GM21381 (cell line): ENCODE measurements around the gene DUSP2.
"Not testable (repeated sequence)": the region's sequence is repeated elsewhere in the genome, so short reads cannot be mapped to it uniquely, and the experiment has no call there.

Experiments
- ATAC-seq: cut with Tn5 transposase; IDR thresholded peaks from one replicate; pipeline ENCODE4 v1.9.1; 2021; ENCODE audit warnings: mild to moderate bottlenecking, moderate library complexity; ENCODE audit not compliant: unreplicated experiment

The DUSP2 gene

GRCh38 chr2:96163768-96164429 is 18.7 kb upstream of the DUSP2 start:
- ATAC-seq, result peak; percentile 57

DNA sequence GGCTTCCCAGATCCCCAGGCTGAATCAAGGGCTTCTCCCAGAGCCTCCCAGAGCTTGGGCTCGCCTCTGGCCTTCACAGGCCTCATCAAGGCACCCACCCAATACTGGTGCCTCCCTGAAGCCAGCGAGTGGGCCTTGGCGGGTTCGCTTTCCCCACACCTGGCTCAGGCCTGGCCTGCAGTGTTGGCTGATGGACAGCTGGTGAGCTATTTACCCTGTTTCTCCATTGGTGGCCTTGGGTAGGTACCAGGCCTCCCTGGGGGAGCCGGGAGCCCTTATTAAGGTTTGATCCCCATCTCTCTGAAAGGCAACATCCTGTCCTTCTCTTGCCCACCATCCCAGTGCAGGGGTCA is 18.2 kb upstream of the DUSP2 start:
- ATAC-seq, result no peak

DNA sequence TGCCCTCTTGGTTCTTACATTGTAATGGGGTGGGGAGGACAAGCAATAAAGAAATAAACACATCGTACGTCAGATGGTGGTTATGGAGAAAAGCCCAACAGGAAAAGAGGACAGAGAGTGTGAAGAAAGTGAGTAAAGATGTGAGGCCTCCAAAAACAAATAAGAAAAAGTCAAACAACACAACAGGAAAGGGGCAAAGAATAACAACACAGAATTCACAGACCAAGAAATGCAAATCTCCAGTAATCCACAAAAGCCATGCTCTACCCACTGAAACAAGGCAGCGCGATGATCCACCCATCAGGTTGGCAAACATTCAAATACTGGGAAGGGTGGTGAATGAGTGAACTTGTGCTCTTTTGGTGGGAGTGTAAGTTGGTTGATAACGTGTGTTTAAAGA is 16.7 kb upstream of the DUSP2 start:
- ATAC-seq, result no peak

GRCh38 chr2:96160366-96160765 is 15.1 kb upstream of the DUSP2 start:
- not testable (repeated sequence) for ATAC-seq

DNA sequence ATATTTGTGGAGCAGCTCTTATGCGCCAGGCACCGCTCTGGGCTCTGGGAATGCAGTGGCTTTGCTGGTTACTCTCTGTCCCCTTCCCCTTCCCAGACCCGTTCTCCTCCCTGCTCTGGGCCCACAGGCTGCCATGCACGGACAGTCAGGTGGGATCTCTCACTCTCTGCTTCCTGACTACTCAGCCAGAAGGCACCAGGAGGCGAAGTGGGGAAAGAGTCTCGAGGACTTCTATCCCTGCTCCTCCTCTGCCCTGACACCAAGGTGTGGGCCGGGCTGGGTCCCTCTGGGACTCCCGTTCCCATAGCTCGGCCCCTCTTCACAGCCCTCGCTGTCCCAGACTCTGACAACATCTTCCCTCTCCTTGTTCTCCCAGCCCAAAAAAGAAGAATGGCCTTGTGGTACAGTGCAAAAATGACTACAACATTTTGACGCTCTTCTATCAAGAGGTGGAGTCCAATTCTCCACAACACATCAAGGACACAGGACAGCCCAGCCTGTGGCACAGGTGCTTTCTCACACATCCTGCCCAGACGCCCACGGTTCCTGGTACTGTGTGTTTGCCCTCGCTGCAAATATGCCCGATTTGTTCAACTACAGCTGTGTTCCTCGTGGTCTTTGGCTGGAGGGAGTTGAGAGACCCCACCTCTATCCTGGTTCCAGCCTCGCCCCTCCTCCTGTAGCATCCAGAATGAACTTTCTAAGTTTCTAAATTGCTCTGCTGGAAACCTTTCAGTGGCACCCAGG is 14.0 kb upstream of the DUSP2 start:
- no peak for ATAC-seq

DNA sequence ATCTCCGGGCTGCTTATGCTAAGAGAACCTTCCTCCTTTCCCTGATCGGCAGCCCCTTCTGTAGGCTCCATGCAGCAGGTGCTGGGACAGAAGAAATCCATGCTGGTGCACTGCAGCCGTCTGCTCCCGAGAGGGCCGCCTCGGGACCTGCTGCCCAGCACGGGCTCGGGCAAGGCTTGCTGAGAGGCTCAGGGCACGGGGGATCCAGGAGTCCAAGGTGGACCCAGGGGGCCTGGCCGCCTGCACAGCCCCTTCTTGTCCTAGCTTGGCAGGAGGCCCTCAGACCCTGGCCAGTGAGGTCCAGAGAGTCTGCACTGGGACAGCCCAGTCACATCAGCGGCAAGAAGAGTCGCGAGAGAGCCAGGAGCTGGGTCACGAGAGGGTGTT is 13.3 kb upstream of the DUSP2 start:
- ATAC-seq, result no peak

DNA sequence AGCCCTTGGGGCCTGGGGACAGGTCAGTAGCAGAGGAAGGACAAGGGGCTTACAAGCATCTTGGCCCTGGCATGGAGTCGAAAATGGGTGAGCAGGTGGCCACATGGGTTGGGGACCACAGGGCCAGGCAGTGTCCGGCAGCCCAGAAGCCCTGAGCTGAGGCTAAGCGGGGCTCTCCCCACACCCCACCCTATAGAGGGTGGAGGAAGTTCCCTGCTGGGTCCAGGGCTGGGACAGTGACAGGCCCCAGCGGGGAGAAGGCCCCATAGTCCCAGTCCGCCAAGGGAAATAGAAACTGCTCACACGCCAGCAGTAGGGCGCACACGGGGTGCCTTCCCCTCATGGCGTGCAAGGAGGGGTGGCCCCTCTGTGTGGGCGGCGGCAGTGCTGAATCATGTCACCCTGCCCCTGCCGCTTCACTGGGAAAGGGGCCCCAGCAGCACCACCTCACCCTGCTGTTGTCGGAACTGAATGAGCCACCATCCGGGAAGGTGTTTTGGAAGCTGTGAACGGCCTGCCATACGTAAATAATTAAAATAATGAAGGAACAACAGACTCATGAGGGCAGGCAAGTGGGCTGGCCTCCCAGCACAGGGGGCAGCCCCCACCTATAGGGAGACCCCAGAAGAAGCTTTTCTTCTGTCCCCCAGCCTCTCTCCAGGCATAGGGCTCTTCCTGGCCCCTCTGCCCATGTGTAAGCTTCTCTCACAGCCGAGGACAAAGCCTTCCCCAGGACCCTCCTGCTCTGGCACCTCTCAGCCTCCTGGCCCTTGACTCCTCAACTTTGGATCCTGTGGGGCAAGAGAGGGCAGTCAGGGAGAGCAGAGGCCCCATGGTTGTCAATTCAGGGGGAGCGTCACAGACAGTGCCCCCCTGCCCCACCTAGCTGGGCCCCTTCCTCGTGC is 12.7 kb upstream of the DUSP2 start:
- ATAC-seq, result peak; percentile 54

DNA sequence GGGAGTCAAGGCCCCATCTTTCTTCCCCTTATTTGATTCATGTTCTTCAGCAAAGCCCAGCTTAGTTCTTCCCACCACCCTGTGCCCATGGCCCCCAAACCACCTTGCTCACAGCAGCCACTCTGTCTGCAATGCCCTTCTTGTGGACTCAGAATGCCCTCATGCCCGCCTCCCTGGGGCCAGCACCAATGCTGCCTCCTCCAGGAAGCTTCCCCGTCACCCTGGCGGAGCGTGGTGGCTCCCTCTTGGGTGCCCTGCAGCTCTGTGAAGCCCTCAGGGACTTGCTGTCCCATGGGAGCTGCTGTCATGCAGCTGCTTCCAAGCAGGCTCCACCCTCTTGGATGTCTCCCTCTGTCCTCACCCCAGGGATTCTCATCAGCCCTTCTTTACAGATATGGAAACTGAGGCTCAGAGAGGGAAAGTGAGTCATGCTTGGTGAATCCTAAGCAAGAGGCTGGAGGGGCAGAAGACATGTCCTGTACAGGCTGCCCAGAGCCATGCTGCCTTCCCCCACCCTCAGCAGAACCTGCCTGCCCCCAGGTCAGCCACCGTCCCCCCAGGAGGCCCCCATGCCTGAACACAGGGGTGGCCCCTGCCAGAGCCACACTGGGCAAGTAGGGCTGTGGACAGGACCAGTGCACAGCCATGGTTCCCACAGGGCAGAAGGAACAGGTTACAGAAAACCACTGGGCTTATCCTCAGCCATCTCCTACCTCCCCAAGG is 11.8 kb upstream of the DUSP2 start:
- peak; percentile 35 for ATAC-seq

DNA sequence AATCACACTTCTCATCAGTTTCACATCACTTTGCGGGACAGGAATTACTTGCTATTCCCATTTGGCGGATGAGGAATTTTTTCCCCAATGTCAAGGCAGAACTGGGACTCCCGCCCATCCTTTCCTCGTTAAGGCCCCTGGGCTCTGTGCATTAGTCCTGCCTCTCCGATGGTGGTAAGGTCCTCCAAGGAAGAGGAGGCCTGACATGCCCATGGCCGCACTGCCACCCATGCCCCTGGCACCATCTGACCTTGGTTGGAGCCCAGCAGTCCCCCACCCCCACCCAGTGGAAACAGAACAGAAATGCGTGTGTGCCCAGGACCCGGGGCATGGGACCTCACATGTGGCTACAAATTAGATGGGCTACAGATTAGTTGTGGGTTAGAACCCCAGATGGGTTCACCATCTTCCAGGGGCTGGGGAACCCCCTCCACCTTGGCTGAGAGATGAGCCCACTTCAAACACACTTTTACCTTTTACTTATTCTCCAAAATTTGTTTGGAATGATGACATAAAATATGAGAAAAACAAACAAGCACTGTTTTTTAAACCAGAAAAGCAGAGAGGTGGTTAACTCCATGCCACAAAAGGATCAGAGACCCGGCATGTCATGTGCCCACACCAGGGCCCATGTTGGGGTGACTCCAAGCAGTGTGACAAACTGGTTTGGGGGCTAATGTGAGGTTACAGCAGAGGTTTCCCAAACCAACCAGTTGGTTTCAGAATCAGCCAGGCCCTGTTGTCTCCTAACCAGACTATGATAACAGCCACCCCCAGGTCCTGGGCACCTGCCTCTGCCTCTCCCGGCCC is 11.0 kb upstream of the DUSP2 start:
- ATAC-seq, result no peak

- no peak for ATAC-seq
Observed at GRCh38 chr2:96154506-96155380, 9.5 kb upstream of the DUSP2 start.

GRCh38 chr2:96153991-96154431 is 8.8 kb upstream of the DUSP2 start:
- no peak for ATAC-seq

DNA sequence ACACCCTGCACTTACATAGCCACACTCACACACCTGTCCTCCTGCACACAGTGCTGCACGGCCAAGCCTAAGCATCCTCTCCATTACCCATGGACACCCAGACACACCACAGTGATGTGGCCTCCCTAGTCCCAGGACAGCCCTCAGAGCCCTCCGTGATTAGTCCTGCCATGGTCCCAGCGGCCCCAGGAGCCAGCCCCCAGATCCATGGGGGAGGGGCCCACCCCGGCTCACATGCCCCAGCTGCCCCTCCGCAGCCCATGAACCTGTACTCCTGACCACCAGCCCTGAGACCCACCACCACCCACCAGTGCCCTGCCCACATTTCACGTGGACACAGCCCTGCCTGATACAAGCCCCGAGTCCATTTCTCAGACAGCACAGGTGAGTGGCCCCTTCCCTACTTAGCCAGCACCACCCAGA is 8.1 kb upstream of the DUSP2 start:
- no peak for ATAC-seq

DNA sequence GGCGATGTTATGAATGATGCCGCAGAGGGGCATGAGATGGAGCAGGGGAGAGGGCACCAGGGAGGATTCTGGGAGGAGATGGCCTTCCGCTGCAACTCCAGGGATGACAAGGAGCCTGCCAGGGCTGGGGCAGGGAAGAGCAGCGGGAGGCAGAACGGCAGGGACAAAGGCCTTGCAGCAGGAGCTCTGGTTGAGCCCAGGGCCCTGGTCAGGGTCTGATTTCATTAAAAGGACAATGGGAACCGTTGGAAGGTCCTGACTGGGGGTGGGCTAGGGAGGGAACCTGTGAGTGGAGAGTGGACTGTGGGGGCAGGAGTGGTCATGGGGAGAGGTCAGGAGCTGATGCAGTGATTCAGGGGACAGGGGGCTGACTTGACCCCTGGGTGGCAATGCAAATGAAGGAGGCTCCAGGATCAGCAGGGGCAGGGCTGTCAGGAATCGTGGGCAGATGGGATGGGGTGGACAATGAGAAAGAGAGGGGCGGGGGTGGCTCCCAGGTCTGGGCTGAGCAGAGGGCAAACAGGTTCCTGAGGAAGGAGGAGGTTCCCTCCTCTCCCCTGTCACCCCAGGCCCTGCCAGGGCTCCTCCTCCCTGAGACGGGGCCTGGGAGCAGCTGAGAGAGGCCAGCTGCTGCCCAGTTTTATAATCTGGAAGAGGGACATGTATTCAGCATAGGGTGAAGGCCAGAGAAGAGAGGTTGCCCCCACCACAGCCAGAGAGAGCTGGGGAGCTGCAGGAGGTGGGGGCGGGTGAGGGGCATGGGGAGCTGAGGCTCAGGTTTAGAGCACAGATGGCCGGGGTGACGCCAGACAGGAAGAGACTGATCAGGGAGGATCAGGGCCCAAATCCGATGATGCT is 7.3 kb upstream of the DUSP2 start:
- ATAC-seq, result no peak

GRCh38 chr2:96151595-96152303 is 6.5 kb upstream of the DUSP2 start:
- no peak for ATAC-seq

GRCh38 chr2:96150791-96151594 is 5.8 kb upstream of the DUSP2 start:
- ATAC-seq, result no peak

- no peak for ATAC-seq
Observed at GRCh38 chr2:96150007-96150640, 4.9 kb upstream of the DUSP2 start.
